HepG2 (cell line): Measurements from ENCODE around the gene CHST4. TPM values are rescaled to one million over a fixed set of nuclear protein-coding genes. Genes with fewer than 3 reads are reported as not detected.
A peak's percentile ranks its signal among the peaks of the same experiment; 100 is the strongest.

Experiments
- BCL6 ChIP-seq: IDR thresholded peaks from 2 replicates; pipeline ENCODE4 v1.6.1; 2016; ENCODE audit warnings: missing genetic modification reagents, missing compliant biosample characterization
- CBFB ChIP-seq: sonication (generic); formaldehyde crosslinking; IDR thresholded peaks from 2 replicates; pipeline ENCODE4 v1.4.0; 2020; ENCODE audit warnings: missing genetic modification reagents
- ERF ChIP-seq: IDR thresholded peaks from 2 replicates; pipeline ENCODE4 v1.6.1; 2018; ENCODE audit warnings: missing biosample characterization, missing genetic modification reagents
- GABPA ChIP-seq, 2 experiments: IDR thresholded peaks; 2 replicates each; pipeline ENCODE4 v1.6.1; 2011 to 2016; ENCODE audit warnings: low read depth in 2 of 2, low read length in 1 of 2, missing biosample characterization in 1 of 2, missing genetic modification characterization in 1 of 2
- HMG20A ChIP-seq: IDR thresholded peaks from 2 replicates; pipeline ENCODE4 v1.6.1; 2016; ENCODE audit warnings: borderline replicate concordance
- LCORL ChIP-seq, 2 experiments: fragments of 450-650 bp in 1 of 2; sonication (generic) in 1 of 2; formaldehyde crosslinking in 1 of 2; IDR thresholded peaks; 2 replicates each; pipeline versions ENCODE4 v1.5.0 to v1.6.1; 2017 to 2020; ENCODE audit warnings: antibody characterized with exemption in 1 of 2, missing genetic modification reagents in 1 of 2
- NCOA1 ChIP-seq: sonication (generic); formaldehyde crosslinking; IDR thresholded peaks from 2 replicates; pipeline ENCODE4 v1.9.0; 2021; ENCODE audit warnings: missing genetic modification reagents
- RARA ChIP-seq: IDR thresholded peaks from 2 replicates; pipeline ENCODE4 v1.6.1; 2016; ENCODE audit warnings: missing genetic modification reagents, missing compliant biosample characterization
- RBM22 ChIP-seq: fragments of 200-400 bp; formaldehyde crosslinking; optimal IDR thresholded peaks from 2 replicates; pipeline ENCODE3; 2017; ENCODE audit warnings: mild to moderate bottlenecking, low read length, moderate library complexity
- SIX1 ChIP-seq: sonication (generic); formaldehyde crosslinking; IDR thresholded peaks from 2 replicates; pipeline ENCODE4 v1.4.0; 2020; ENCODE audit warnings: missing genetic modification reagents, borderline replicate concordance
- TARDBP ChIP-seq: sonication (generic); formaldehyde crosslinking; IDR thresholded peaks from 2 replicates; pipeline ENCODE4 v1.8.0; 2022; ENCODE audit warnings: mild to moderate bottlenecking, missing genetic modification reagents
- TFAP4 ChIP-seq: sonication (generic); IDR thresholded peaks from 2 replicates; pipeline ENCODE4 v1.6.1; 2016; ENCODE audit warnings: low read depth, borderline replicate concordance
- XBP1 ChIP-seq: sonication (generic); formaldehyde crosslinking; IDR thresholded peaks from 2 replicates; pipeline ENCODE4 v1.5.0; 2020; ENCODE audit warnings: missing genetic modification reagents
- ZEB1 ChIP-seq: IDR thresholded peaks from 2 replicates; pipeline ENCODE4 v1.6.1; 2012; ENCODE audit warnings: mild to moderate bottlenecking, low read depth, inconsistent platforms; ENCODE audit not compliant: insufficient replicate concordance
- ZMYM2 ChIP-seq: sonication (generic); formaldehyde crosslinking; IDR thresholded peaks from 2 replicates; pipeline ENCODE4 v1.8.0; 2022; ENCODE audit warnings: mild to moderate bottlenecking, missing genetic modification reagents
- ZNF263 ChIP-seq: sonication (generic); formaldehyde crosslinking; IDR thresholded peaks from 2 replicates; pipeline ENCODE4 v1.4.0; 2020; ENCODE audit warnings: missing genetic modification reagents
- ZNF318 ChIP-seq: sonication (generic); formaldehyde crosslinking; IDR thresholded peaks from 2 replicates; pipeline ENCODE4 v1.4.0; 2020; ENCODE audit warnings: mild to moderate bottlenecking, missing genetic modification reagents
- ZNF331 ChIP-seq: sonication (generic); formaldehyde crosslinking; IDR thresholded peaks from 2 replicates; pipeline ENCODE4 v1.4.0; 2020; ENCODE audit warnings: missing genetic modification reagents
- ZNF510 ChIP-seq: sonication (generic); formaldehyde crosslinking; IDR thresholded peaks from 2 replicates; pipeline ENCODE4 v1.4.0; 2020; ENCODE audit warnings: low read depth, mild to moderate bottlenecking, missing genetic modification reagents
- ZNF879 ChIP-seq: sonication (generic); formaldehyde crosslinking; IDR thresholded peaks from 2 replicates; pipeline ENCODE4 v1.8.1; 2023; ENCODE audit warnings: missing genetic modification reagents
- ZNF891 ChIP-seq: sonication (generic); formaldehyde crosslinking; IDR thresholded peaks from 2 replicates; pipeline ENCODE4 v1.5.0; 2020; ENCODE audit warnings: mild to moderate bottlenecking, missing genetic modification reagents
- polyA plus RNA-seq, 8 experiments: library from polyadenylated mRNA; depleted of rRNA in 3 of 8; stranded (reverse) in 7 of 8; unstranded in 1 of 8; fragments of >200 nt; fragmentation: Illumina TruSeq in 4 of 8; extraction: Trizol in 4 of 8; gene quantifications; 2 replicates each; pipeline versions ENCODE4 v1.2.1 to v1.2.3, GENCODE V29; 2011 to 2016; ENCODE audit warnings: low read depth in 4 of 8, missing spikeins in 1 of 8, mixed read lengths in 1 of 8; ENCODE audit not compliant: insufficient read depth in 1 of 8
- total RNA-seq, 5 experiments: library from RNA; depleted of rRNA; stranded (reverse); fragments of >200 nt; fragmentation: Illumina TruSeq; extraction: Trizol; gene quantifications; 2 replicates each; pipeline ENCODE4 v1.2.3, GENCODE V29; 2016; ENCODE audit warnings: low read depth in 1 of 5

Gene CHST4
- total and polyA plus RNA-seq, 2 of the 13 experiments (the other 11 are each of a cell fraction or from before 2014, with no cell fraction given) = not detected

GRCh38 chr16:71585318-71585703 lies 59.1 kb downstream of the CHST4 start (continued):
- TF ChIP-seq ZNF318 (CRISPR knock-in tag) (no peak), NCOA1 (CRISPR knock-in tag) (no peak), RBM22 (no peak), HMG20A (CRISPR knock-in tag) (peak; percentile 73; the same call in 1 of the 2 replicates), TFAP4 (no peak), BCL6 (CRISPR knock-in tag) (peak; percentile 40; the same call in 1 of the 2 replicates), CBFB (CRISPR knock-in tag) (no peak), ERF (CRISPR knock-in tag) (peak; percentile 35; the same call in 1 of the 2 replicates), RARA (peak; percentile 40; the same call in 1 of the 2 replicates), TARDBP (peak; percentile 75; the same call in 1 of the 2 replicates), LCORL (IDR thresholded peaks at IDR 0.05) (no peak), LCORL (CRISPR knock-in tag; IDR thresholded peaks at IDR 0.05) (0 out of 2 replicates have a peak, but pooled peaks have one; percentile 32), SIX1 (CRISPR knock-in tag) (peak; percentile 61), ZMYM2 (no peak), ZNF331 (CRISPR knock-in tag) (peak; percentile 64; the same call in 1 of the 2 replicates), XBP1 (no peak), ZNF263 (CRISPR knock-in tag) (no peak), GABPA (IDR thresholded peaks at IDR 0.05; ENCODE audit: low read depth, low read length) (no peak), GABPA (CRISPR knock-in tag; IDR thresholded peaks at IDR 0.05; ENCODE audit: low read depth) (0 out of 2 replicates have a peak, but pooled peaks have one; percentile 26), ZNF879 (CRISPR knock-in tag) (no peak), ZNF510 (CRISPR knock-in tag) (no peak), ZNF891 (CRISPR knock-in tag) (no peak), ZEB1 (no peak)
